NCI-H446 treated with DMSO at 0.1 percent for 48 hours (cell line): Measurements from ENCODE around the gene CPXM1.
"Not testable (repeated sequence)": the region's sequence is repeated elsewhere in the genome, so short reads cannot be mapped to it uniquely, and the experiment has no call there.

Experiments
- DNase-seq: peaks from one replicate; lab custom pipeline; 2025; lab: John Stamatoyannopoulos, UW

Gene CPXM1

GRCh38 chr20:2800521-2801285 is at the start of gene CPXM1:
Gene CPXM1, minus strand, starts transcription at chr20:2800627. Its CDS starts 55 bp downstream, at chr20:2800572.
- DNase-seq, result no peak

GRCh38 chr20:2849529-2849928 is 49.1 kb upstream of the CPXM1 start:
- DNase-seq, result no peak

GRCh38 chr20:2847802-2848201 is 47.4 kb upstream of the CPXM1 start:
- no peak for DNase-seq

GRCh38 chr20:2846698-2847097 is 46.3 kb upstream of the CPXM1 start:
- no peak for DNase-seq

GRCh38 chr20:2845607-2846006 is 45.2 kb upstream of the CPXM1 start:
- no peak for DNase-seq

- DNase-seq, result no peak
Measured at GRCh38 chr20:2840967-2841531, 40.6 kb upstream of the CPXM1 start.

GRCh38 chr20:2840138-2840966 is 39.9 kb upstream of the CPXM1 start, which contains the start of the genes PCED1A and VPS16:
Gene PCED1A, minus strand, starts transcription at chr20:2840655. Its CDS starts 743 bp downstream, at chr20:2839912.
Gene VPS16, plus strand, starts transcription at chr20:2840745. Its CDS starts 30 bp downstream, at chr20:2840775.
- peak; percentile 63 for DNase-seq

GRCh38 chr20:2839732-2840137 is 39.3 kb upstream of the CPXM1 start:
- DNase-seq, result no peak

- no peak for DNase-seq
Measured at GRCh38 chr20:2838847-2839671, 38.6 kb upstream of the CPXM1 start.

GRCh38 chr20:2838170-2838797 is 37.9 kb upstream of the CPXM1 start:
- DNase-seq, result no peak

GRCh38 chr20:2837221-2837960 is 37.0 kb upstream of the CPXM1 start:
- no peak for DNase-seq

- DNase-seq, result no peak
Measured at GRCh38 chr20:2836035-2836434, 35.6 kb upstream of the CPXM1 start.

- no peak for DNase-seq
Measured at GRCh38 chr20:2835331-2835796, 34.9 kb upstream of the CPXM1 start.

- no peak for DNase-seq
Measured at GRCh38 chr20:2834401-2835110, 34.1 kb upstream of the CPXM1 start.

GRCh38 chr20:2833761-2834160 is 33.3 kb upstream of the CPXM1 start:
- no peak for DNase-seq

- not testable (repeated sequence) for DNase-seq
Measured at GRCh38 chr20:2831206-2831605, 30.8 kb upstream of the CPXM1 start.

- no peak for DNase-seq
Measured at GRCh38 chr20:2829376-2829775, 28.9 kb upstream of the CPXM1 start.

- no peak for DNase-seq
Measured at GRCh38 chr20:2826655-2827054, 26.2 kb upstream of the CPXM1 start.

- DNase-seq, result no peak
Measured at GRCh38 chr20:2825761-2826160, 25.3 kb upstream of the CPXM1 start.

GRCh38 chr20:2822073-2822472 is 21.6 kb upstream of the CPXM1 start:
- no peak for DNase-seq
